ENCODE results near the gene OPRL1.
"Not testable (repeated sequence)": the region's sequence is repeated elsewhere in the genome, so short reads cannot be mapped to it uniquely, and the experiment has no call there.

OPRL1 gene

GRCh38 chr20:64114356-64114971 lies 34.6 kb downstream of the OPRL1 start:
- in situ Hi-C loops (cut with MboI; ENCODE audit: low sequenced_read_pairs): no loop called here

GRCh38 chr20:64115171-64115911 lies 35.5 kb downstream of the OPRL1 start:
- in situ Hi-C loops (cut with MboI; ENCODE audit: low sequenced_read_pairs): no loop called here

DNA sequence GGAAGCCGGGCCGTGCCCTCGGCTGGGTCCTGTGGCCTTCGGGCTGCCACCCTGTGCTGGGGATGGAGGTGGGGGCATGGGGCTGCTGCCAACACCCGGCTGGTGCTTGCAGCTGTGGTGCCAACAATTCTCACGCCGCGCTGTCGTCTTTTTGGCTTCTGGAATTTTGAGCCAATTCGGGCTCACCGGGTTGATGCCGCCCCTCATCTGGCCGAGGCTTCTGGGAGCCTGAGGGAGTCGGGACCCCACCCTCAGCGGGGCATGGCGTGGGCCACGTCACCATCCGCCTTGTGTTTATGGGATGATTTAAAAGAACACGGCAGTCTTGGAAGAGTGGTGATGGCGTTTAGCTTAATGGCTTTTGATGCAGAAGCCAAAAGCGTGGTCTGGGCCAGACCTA lies 36.1 kb downstream of the OPRL1 start:
- in situ Hi-C loops (cut with MboI; ENCODE audit: low sequenced_read_pairs): no loop called here

GRCh38 chr20:64116541-64117431 lies 36.9 kb downstream of the OPRL1 start:
- in situ Hi-C loops (cut with MboI; ENCODE audit: low sequenced_read_pairs): no loop called here

- in situ Hi-C loops (cut with MboI; ENCODE audit: low sequenced_read_pairs): not testable (repeated sequence)
Observed at GRCh38 chr20:64117432-64117777, 37.5 kb downstream of the OPRL1 start.

DNA sequence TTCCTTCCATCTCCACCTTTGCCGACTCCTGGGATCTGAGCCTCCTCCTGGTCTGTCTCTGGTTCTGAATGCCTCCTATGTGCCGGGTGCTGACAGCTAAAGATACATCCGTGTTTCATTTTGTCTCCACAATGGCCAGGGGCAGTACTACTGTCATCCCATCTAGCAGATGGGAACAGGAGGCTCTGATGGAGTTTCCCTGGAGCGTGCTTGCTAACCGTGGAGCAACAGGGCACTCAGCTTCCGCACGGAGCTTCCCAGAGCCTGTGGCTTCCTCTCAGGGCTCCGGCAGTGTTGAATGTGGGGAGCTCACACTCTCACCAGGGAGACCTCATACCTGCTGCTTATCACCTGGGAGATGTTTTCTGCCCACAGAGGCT lies 39.4 kb downstream of the OPRL1 start:
- in situ Hi-C loops (cut with MboI; ENCODE audit: low sequenced_read_pairs): no loop called here

- in situ Hi-C loops (cut with MboI; ENCODE audit: low sequenced_read_pairs): no loop called here
Observed at GRCh38 chr20:64119681-64120341, 39.9 kb downstream of the OPRL1 start.

GRCh38 chr20:64121586-64121985 lies 41.7 kb downstream of the OPRL1 start:
- in situ Hi-C loops (cut with MboI; ENCODE audit: low sequenced_read_pairs): no loop called here

- in situ Hi-C loops (cut with MboI; ENCODE audit: low sequenced_read_pairs): not testable (repeated sequence)
Observed at GRCh38 chr20:64122927-64123326, 43.0 kb downstream of the OPRL1 start.

DNA sequence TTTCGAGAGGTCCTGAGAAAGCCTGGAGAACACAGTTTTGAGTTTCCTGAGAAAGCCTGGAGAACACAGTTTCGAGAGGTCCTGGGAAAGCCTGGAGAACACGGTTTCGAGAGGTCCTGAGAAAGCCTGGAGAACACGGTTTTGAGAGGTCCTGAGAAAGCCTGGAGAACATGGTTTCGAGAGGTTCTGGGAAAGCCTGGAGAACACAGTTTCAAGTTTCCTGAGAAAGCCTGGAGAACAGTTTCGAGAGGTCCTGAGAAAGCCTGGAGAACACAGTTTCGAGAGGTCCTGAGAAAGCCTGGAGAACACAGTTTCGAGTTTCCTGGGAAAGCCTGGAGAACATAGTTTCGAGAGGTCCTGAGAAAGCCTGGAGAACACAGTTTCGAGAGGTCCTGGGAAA lies 43.6 kb downstream of the OPRL1 start:
- in situ Hi-C loops (cut with MboI; ENCODE audit: low sequenced_read_pairs): not testable (repeated sequence)

GRCh38 chr20:64129146-64129782 lies 49.4 kb downstream of the OPRL1 start:
- in situ Hi-C loops (cut with MboI; ENCODE audit: low sequenced_read_pairs): no loop called here

- in situ Hi-C loops (cut with MboI; ENCODE audit: low sequenced_read_pairs): no loop called here
Observed at GRCh38 chr20:64130271-64130670, 50.4 kb downstream of the OPRL1 start.

DNA sequence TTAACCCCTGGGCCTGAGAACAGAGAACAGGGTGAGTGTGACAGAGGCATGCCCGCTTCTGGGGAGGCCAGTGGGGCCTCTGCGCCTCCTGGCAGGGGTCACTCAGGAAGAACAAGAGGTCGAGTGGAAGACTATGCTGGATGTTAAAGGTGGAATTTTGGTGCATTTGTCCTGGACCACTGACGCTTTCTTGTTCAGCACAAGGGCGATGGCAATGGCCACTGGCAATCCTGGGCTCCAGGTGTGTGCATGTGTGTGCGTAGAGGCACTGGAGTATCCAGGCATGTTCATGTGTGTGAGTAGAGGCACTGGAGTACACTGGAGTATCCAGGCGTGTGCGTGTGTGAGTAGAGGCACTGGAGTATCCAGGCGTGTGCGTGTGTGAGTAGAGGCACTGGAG lies 51.0 kb downstream of the OPRL1 start:
- in situ Hi-C loops (cut with MboI; ENCODE audit: low sequenced_read_pairs): no loop called here

GRCh38 chr20:64131406-64131805 lies 51.5 kb downstream of the OPRL1 start:
- in situ Hi-C loops (cut with MboI; ENCODE audit: low sequenced_read_pairs): no loop called here

GRCh38 chr20:64133951-64134407 lies 54.1 kb downstream of the OPRL1 start:
- in situ Hi-C loops (cut with MboI; ENCODE audit: low sequenced_read_pairs): no loop called here

- in situ Hi-C loops (cut with MboI; ENCODE audit: low sequenced_read_pairs): not testable (repeated sequence)
Observed at GRCh38 chr20:64134744-64135143, 54.9 kb downstream of the OPRL1 start.

GRCh38 chr20:64136004-64136710 lies 56.3 kb downstream of the OPRL1 start:
- in situ Hi-C loops (cut with MboI; ENCODE audit: low sequenced_read_pairs): no loop called here

DNA sequence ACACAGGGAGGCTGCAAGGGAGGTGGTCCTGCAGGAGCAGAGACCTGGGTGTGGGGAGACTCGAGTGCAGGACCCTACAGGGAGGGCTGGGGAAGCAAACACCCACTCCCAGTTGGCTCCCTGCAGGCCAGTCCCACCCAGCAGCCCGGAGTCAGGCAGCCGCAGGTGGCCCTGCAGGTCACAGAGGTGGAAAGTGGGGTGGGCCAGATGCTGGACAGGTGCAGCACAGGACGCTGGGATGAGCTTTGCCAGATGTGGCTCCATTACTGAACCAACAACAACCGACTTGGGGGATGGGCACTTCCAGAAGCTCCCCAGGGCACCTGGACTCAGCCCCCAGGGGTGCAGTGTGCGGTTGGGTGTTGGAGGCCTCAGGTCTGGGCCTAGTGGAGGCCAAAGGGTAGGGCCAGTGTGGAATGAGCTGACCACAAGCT lies 57.7 kb downstream of the OPRL1 start:
- in situ Hi-C loops (cut with MboI; ENCODE audit: low sequenced_read_pairs): no loop called here

GRCh38 chr20:64138276-64138815 lies 58.5 kb downstream of the OPRL1 start:
- in situ Hi-C loops (cut with MboI; ENCODE audit: low sequenced_read_pairs): no loop called here

Data from HL-60/S4 treated with phorbol 12-myristate 13-acetate at 8.2 ng/mL for 4 days and 3 days (cell line).